ENCODE results near the gene PCNA.

The PCNA gene

GRCh38 chr20:5119435-5120184 is at the start of gene PCNA:
PCNA (minus strand) TSS chr20:5119958; CDS start chr20:5119798, 160 bp downstream.
- DNase-seq: peak; percentile 90

- DNase-seq: no peak
These were observed 49.1 kb upstream of the PCNA start for GRCh38 chr20:5168651-5169396.

GRCh38 chr20:5164645-5165625 is 45.2 kb upstream of the PCNA start:
- DNase-seq: no peak

DNA sequence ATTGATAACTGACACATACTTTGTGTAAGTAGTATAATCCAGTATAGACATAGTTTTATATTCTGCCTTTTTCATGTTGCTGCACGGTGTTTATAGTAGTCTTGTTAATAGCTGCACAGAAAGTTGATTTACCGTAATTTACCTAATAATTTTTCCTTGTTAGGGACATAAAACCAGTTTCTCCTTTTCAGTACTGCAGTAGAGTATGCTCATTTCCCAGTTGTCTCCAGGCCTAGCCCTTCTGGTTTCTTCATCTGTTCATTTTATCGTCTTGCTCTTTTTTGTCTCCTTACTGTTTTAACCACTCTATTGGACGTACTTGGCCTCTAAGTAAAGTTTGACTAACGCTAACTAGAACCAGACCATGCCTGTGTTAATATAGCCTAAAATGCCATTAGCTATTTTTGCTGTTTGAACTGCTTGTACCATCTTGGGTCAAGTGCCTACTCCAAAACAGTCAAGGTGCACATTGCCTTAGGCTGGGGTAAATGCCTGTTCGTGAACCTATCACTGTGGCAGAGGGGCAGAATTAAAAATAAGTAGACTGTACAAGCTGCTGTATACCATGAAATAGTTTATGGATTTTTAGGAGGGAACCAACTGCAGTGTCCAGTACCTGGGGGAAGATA is 41.9 kb upstream of the PCNA start:
- DNase-seq: no peak

- DNase-seq: no peak
These were observed 41.1 kb upstream of the PCNA start for GRCh38 chr20:5160882-5161281.

DNA sequence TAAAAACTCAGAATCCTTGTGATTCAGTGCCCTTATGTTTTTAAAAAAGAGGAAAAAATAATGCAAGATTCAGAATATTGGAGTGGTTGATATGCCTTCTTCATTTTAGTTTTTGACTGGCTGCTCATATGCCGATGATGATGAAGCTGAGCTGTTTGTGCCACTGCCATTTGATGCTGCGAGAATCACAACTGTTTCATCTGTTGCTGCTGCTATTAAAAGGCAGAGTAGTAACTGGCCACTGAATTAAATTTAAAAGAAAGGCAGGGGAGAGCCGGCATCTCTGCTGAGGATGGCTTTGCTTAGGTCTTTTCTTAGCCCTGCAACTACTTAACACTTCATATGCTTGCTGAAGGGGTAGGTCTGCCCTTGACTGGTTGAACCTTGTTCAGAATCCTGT is 40.2 kb upstream of the PCNA start:
- DNase-seq: no peak

DNA sequence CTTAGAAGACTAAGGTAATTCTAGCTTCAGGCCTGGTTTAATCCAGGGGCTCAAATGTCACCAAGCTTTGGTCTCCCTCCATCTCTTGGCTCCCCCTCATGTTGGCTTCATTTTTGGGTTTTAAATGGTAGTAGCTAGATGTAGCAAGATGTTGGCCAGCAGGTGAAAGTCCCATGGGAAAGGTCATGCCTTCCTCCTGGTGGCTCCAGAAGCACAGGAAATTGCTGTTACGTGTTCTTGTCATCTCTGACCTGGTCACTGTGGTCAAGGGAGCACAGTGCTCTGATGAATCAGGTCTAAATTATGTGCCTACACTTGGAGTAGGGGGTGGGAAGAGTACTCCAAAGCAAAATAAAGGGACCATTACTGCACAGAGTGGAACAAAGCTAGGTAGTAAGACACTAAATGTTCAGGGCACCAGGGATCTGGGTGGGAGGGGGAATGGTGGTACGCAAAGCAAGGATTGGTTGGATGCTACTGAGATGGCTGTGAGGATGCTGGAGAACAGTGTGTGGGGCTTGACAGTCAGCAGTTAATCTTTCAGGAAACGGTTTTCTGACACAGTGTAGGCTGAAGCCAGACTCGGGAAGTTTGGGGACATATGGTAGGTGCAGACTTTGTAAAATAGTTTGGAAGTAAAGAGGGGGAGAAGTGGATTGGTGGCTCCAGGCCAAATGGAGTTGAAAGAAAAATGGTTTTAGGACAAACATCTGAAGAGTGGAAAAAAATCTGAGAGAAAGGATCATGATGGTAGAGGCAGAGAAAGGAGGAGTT is 37.1 kb upstream of the PCNA start:
- DNase-seq: no peak

- DNase-seq: no peak
These were observed 35.6 kb upstream of the PCNA start for GRCh38 chr20:5155404-5155803.

DNA sequence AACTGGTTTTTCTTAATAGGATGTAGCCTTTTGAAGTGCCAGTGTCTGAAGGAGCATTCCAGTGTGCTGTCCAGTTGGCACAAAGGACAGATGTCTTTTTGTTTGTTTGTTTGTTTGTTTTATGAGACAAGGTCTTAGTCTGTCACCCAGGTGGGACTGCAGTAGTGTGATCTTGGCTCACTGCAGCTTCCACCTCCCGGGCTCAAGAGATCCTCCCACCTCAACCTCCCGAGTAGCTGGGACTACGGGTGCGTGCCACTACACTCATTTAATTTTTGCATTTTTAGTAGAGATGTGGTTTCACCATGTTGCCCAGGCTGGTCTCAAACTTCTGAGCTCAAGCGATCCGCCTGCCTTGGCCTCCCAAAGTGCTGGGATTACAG is 34.8 kb upstream of the PCNA start:
- no peak for DNase-seq

DNA sequence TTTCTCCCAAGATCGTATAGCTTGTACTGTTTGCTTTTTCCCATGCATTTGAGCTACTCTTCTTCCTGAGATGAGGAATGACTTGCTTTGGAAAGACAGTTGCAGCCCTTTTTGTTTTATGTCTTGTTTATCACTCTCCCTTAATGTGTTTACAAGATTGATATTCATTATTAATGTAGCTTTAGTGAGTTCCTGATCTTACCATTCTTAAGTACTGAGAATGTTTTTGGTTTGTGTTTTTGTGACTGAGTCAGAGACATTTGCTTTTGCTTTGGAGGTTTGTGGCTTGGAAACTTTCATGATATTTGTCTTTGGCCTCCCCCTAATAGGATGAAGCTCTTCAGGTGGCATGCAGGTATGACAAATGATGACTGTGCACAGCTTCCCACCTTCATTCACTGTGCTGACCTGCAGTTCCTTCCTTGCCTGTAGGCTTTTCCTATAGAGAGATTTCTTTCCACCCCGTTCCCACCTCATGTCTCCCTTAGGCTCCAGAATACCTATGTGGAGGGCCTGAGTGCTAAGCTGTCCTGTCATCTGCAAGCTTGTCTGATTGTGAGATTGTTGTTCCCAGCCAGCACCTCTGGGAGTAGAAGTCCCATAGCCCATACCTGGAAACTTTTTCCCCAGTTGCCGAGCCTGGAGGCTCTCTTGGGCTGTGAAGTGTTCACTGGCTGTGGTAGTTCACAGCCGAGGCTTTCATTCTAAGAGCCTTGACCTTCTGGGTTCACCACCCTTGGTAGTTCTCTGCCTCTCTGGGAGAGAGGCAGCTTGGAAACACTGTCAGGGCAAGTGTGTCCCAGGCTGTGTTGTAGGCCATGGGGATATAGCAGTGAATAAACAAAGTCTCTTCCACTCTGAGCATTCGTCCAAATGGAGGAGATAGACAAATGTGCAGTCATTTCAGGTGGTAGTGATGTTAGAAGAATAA is 34.1 kb upstream of the PCNA start:
- no peak for DNase-seq

DNA sequence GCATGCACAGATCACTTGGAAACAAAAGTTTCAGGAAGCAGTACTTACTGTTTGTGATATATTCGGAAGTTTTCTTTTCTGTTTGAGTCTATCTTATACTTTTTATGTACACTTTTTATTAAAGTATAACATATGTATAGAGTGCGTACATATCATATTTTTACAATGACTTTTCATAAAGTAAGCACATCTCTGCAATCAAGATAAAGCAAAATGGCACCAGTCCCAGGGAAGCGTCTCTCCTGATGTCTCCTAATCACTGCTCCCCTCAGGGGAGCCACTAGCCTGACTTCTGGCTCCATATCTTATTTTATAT is 33.4 kb upstream of the PCNA start:
- DNase-seq: no peak

GRCh38 chr20:5150226-5151076 is 30.7 kb upstream of the PCNA start:
- no peak for DNase-seq

- no peak for DNase-seq
These were observed 30.1 kb upstream of the PCNA start for GRCh38 chr20:5149892-5150225.

DNA sequence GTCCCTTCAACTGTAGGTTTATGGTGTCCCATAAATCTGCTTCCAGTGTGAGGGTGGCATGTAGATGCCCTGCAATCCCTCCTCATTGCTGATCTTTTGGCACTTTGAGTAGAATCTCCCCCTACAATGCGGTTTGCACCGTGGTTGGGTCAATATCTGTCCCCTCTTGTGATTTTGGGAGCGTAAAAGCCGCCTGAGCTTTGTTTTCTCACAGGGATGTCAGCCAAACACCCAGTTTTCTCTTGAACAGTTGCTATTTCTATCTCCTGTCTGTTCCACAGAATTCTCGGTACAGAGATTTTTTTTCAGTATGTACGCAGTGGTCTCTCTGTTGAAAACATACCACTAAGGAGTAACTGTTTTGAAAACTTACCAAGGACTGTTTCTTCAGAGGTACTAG is 28.8 kb upstream of the PCNA start:
- no peak for DNase-seq

DNA sequence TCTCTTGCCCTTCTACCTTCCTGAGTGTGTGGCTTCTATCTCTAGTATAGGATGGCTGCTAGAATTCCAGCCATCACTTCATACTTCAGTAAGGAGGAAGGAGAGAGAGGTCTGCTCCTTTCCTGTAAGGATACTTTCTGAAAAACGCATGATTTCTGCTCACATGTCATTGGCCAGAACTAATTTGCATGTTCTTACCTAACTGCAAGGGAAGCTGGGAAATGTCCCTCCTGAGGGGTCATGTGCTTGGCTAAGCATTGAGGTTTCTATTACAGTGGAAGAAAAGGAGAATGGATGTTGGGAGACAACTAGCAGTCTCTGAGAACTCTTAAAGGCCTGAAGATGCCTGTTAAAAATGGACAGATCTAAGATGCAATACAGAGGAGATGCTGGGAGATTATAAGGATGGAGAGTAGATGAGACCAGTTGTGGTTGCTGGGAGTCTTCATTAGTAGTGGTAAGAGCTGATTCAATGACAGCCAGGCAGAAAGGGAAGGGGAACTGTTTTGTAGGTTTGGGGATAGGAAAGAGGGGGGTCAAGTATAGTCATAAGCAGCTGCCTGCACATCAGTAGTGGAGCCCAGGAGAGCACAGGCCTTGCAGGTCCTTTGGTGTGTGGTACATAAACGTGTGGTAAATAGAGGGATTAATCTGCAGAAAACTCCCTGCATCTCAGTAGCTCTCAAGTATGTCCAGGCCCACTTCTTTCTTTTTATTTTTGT is 27.3 kb upstream of the PCNA start:
- no peak for DNase-seq

DNA sequence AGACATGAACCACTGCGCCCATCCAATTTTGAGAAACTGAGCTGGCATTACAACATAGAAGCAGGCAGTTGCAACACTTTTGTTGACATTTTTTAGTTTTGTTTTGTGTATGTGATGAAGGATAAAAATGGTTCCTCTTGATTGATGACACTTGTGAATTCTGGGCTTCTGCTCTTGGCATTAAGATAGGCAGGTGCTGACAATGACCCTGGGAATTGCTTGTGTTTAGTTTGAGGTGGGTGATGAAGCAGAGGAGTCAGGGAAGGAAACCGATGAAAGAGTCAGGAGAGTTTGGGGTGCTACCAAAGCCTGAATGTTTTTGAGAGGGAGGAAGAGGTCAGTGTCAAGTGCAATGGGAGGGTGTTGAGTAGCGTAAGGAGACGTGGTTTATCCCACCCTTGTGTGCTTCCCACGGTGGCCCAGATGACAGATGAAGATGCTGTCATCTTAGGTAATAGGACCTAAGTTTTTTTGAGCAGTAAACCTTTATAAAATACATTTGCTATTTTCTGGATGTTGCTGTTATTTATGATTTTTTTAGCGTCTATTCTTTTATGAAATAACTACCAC is 26.4 kb upstream of the PCNA start:
- DNase-seq: no peak

DNA sequence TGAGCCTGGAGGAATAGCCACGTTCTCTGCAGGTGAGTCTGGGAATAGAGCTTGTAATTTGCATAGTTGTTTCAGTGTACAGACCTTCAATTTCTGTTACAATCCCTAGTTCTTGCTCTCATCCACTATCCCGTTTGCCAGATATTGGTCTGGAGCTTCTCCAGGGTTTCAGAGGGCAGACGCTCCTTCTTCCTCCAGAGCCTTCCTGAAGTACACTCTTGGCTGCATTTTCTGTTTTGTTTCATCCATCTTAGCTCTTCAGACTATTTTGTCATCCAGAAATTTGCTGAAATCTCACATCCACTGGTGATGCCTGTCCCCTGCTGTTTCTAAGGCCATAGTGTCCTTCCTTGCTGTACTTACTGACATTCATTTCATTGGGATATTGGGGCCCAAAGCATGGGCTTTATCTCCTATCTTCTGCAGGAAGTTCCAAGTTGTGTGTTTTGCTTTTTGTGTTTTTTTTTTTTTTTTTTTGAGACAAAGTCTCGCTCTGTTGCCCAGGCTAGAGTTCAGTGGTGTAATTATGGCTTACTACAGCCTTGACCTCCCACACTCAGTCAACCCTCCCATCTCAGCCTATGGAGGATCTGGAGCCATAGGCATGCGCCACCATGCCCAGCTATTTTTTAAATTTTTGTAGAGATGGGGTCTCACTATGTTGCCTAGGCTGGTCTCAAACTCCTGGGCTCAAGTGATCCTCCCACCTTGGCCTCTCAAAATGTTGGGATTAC is 25.8 kb upstream of the PCNA start:
- DNase-seq: no peak

DNA sequence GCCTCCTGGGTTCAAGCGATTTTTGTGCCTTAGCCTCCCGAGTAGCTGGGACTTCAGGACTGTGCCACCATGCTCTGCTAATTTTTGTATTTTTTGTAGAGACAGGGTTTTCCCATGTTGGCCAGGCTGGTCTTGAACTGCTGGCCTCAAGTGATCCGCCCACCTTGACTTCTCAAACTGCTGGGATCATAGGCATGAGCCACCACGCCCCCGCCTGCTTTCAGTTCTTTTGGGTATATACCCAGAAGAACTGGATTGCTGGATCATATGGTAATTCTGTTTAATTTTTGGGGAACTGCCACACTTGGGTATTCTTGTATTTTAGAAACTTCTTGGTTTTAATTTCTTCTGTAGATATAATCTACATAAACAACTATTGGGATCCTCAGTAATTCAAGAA is 24.1 kb upstream of the PCNA start:
- DNase-seq: no peak

All from activated T-cell treated with anti-CD3 and anti-CD28 coated beads for 4 hours (primary cell).